HG03558 (cell line): ENCODE data around the gene PMM2.
"Not testable (repeated sequence)": the region's sequence is repeated elsewhere in the genome, so short reads cannot be mapped to it uniquely, and the experiment has no call there.

ENCODE experiments used
- ATAC-seq: cut with Tn5 transposase; IDR thresholded peaks from one replicate; pipeline ENCODE4 v1.9.1; 2021; ENCODE audit warnings: moderate number of reproducible peaks; ENCODE audit not compliant: unreplicated experiment; ENCODE audit errors: extremely low read depth

Gene PMM2

GRCh38 chr16:8797364-8798173, at the start of gene PMM2, which contains the start of gene TMEM186:
TSS of gene PMM2 (plus strand) at chr16:8797839. CDS start at chr16:8797883, 44 bp downstream.
TSS of gene TMEM186 (minus strand) at chr16:8797639. CDS start at chr16:8797614, 25 bp downstream.
- peak; percentile 78 for ATAC-seq

- ATAC-seq = not testable (repeated sequence)
Observed at GRCh38 chr16:8748944-8749343, 48.7 kb upstream of the PMM2 start.

GRCh38 chr16:8751481-8752311, 45.9 kb upstream of the PMM2 start:
- no peak for ATAC-seq

GRCh38 chr16:8752706-8753105, 44.9 kb upstream of the PMM2 start:
- ATAC-seq = no peak

GRCh38 chr16:8753416-8754054, 44.1 kb upstream of the PMM2 start:
- ATAC-seq = no peak

- no peak for ATAC-seq
Observed at GRCh38 chr16:8756755-8757154, 40.9 kb upstream of the PMM2 start.

GRCh38 chr16:8758022-8758421, 39.6 kb upstream of the PMM2 start:
- no peak for ATAC-seq

GRCh38 chr16:8760021-8760420, 37.6 kb upstream of the PMM2 start:
- no peak for ATAC-seq

GRCh38 chr16:8761078-8761477, 36.6 kb upstream of the PMM2 start:
- no peak for ATAC-seq

- no peak for ATAC-seq
Observed at GRCh38 chr16:8762254-8762653, 35.4 kb upstream of the PMM2 start.

- no peak for ATAC-seq
Observed at GRCh38 chr16:8763083-8763482, 34.6 kb upstream of the PMM2 start.

GRCh38 chr16:8763899-8764298, 33.7 kb upstream of the PMM2 start:
- ATAC-seq = no peak

GRCh38 chr16:8764525-8765250, 33.0 kb upstream of the PMM2 start:
- ATAC-seq = no peak

- no peak for ATAC-seq
Observed at GRCh38 chr16:8767176-8767575, 30.5 kb upstream of the PMM2 start.

GRCh38 chr16:8768283-8768682, 29.4 kb upstream of the PMM2 start:
- no peak for ATAC-seq

- ATAC-seq = no peak
Observed at GRCh38 chr16:8768692-8769091, 28.9 kb upstream of the PMM2 start.

GRCh38 chr16:8773537-8773936, 24.1 kb upstream of the PMM2 start:
- no peak for ATAC-seq

GRCh38 chr16:8774208-8774607, 23.4 kb upstream of the PMM2 start:
- ATAC-seq = no peak

GRCh38 chr16:8775359-8775758, 22.3 kb upstream of the PMM2 start:
- no peak for ATAC-seq

- ATAC-seq = no peak
Observed at GRCh38 chr16:8776129-8776584, 21.5 kb upstream of the PMM2 start.
